OCI-LY3 (cell line): Measurements from ENCODE around the gene SIVA1.

Experiments used
- CTCF ChIP-seq: fragments of 200-600, 300-600 bp; sonication (generic); IDR thresholded peaks from 2 replicates; pipeline ENCODE4 v1.5.1; 2014; ENCODE audit warnings: antibody characterized with exemption, low read length, low read depth
- EZH2phosphoT487 ChIP-seq: fragments of 200-600 bp; shearing (Covaris generic); IDR thresholded peaks from 2 replicates; pipeline ENCODE4 v1.6.1; 2018; ENCODE audit warnings: antibody characterized with exemption, mixed run types, low read depth

GRCh38 chr14:104786091-104786586, 33.2 kb downstream of the SIVA1 start:
- no peak for TF ChIP-seq CTCF
- TF ChIP-seq EZH2phosphoT487: no peak
